ENCODE measurements around the gene MFN2. TPM values are rescaled to one million over a fixed set of nuclear protein-coding genes. Genes with fewer than 3 reads are reported as not detected.
A peak's percentile ranks its signal among the peaks of the same experiment; 100 is the strongest.

Gene MFN2
- total and polyA plus RNA-seq, 9 of the 15 experiments (the other 6 are each of a cell fraction or from before 2014, with no cell fraction given) = 10.5 to 158 (median 87.1) TPM

GRCh38 chr1:12001249-12001917 lies 21.1 kb downstream of the MFN2 start (continued):
- TF ChIP-seq UBTF (IDR thresholded peaks at IDR 0.05; ENCODE audit: borderline replicate concordance in 1 of 2, low read depth in 2 of 2, low read length in 2 of 2) = no peak
- no peak for TF ChIP-seq SIN3A (IDR thresholded peaks at IDR 0.05; ENCODE audit: borderline replicate concordance in 2 of 2, control insufficient read depth in 1 of 2, low read depth in 2 of 2, low read length in 2 of 2)
- TF ChIP-seq PRPF4 (IDR thresholded peaks at IDR 0.05; ENCODE audit: insufficient read depth, low read depth, low read length, poor library complexity, severe bottlenecking) = no peak
- no peak for TF ChIP-seq MED1 (CRISPR knock-in tag; IDR thresholded peaks at IDR 0.05; ENCODE audit: borderline replicate concordance)
- no peak for TF ChIP-seq CHD4 (IDR thresholded peaks at IDR 0.05; ENCODE audit: insufficient read depth, insufficient replicate concordance, low read depth, low read length, poor library complexity, severe bottlenecking)
- TF ChIP-seq EP300 (IDR thresholded peaks at IDR 0.05; ENCODE audit: low read length) = peak; percentile 50; the same call in 1 of the 2 replicates
- no peak for TF ChIP-seq NCOR1 (IDR thresholded peaks at IDR 0.05)
- TF ChIP-seq HLTF (IDR thresholded peaks at IDR 0.05) = no peak
- no peak for TF ChIP-seq ZFP30 (CRISPR knock-in tag; IDR thresholded peaks at IDR 0.05; ENCODE audit: borderline replicate concordance)
- peak; percentile 49; the same call in 1 of the 2 replicates for TF ChIP-seq ATF7 (IDR thresholded peaks at IDR 0.05)
- no peak for TF ChIP-seq NR4A1 (CRISPR knock-in tag; IDR thresholded peaks at IDR 0.05)
- 0 out of 2 replicates have a peak, but pooled peaks have one; percentile 35 for TF ChIP-seq NR4A1 (tag; IDR thresholded peaks at IDR 0.05)
- no peak for TF ChIP-seq JUNB (CRISPR knock-in tag; conservative IDR thresholded peaks at IDR 0.05)
- TF ChIP-seq MCM7 (IDR thresholded peaks at IDR 0.05) = no peak
- no peak for TF ChIP-seq RFX7 (CRISPR knock-in tag; IDR thresholded peaks at IDR 0.05)
- no peak for TF ChIP-seq GABPA (tag; conservative IDR thresholded peaks at IDR 0.05; ENCODE audit: low read depth)
- peak; percentile 43; the same call in 1 of the 2 replicates for TF ChIP-seq SMARCA4 (IDR thresholded peaks at IDR 0.05)
- TF ChIP-seq SRSF3 (IDR thresholded peaks at IDR 0.05; ENCODE audit: insufficient read depth, low read length) = no peak
- TF ChIP-seq POLR3A (IDR thresholded peaks at IDR 0.05; ENCODE audit: borderline replicate concordance, extremely low read depth, insufficient read depth, insufficient read length) = no peak
- TF ChIP-seq KLF1 (tag; IDR thresholded peaks at IDR 0.05) = no peak
- no peak for TF ChIP-seq WHSC1 (IDR thresholded peaks at IDR 0.05; ENCODE audit: low read length)
- TF ChIP-seq CREB3L1 (IDR thresholded peaks at IDR 0.05; ENCODE audit: borderline replicate concordance, low read depth) = 0 out of 2 replicates have a peak, but pooled peaks have one; percentile 24
- TF ChIP-seq HDAC2 (IDR thresholded peaks at IDR 0.05) = no peak
- peak; percentile 85 for TF ChIP-seq CEBPG (CRISPR knock-in tag; IDR thresholded peaks at IDR 0.05)
- TF ChIP-seq CEBPG (tag; conservative IDR thresholded peaks at IDR 0.05 in 1 of 2, IDR thresholded peaks at IDR 0.05 in 1 of 2) = peak in 1 of 2 experiments; percentile 67; a peak in 2 of 4 replicates
- 0 out of 2 replicates have a peak, but pooled peaks have one; percentile 17 for TF ChIP-seq ARID2 (IDR thresholded peaks at IDR 0.05)
- TF ChIP-seq NFIC (IDR thresholded peaks at IDR 0.05) = no peak
